ENCODE measurements around the gene SLC12A1. TPM values are rescaled to one million over a fixed set of nuclear protein-coding genes. Genes with fewer than 3 reads are reported as not detected.

The SLC12A1 gene
- polyA plus RNA-seq, 1 of the 3 experiments (the other 2 are of a cell fraction) = not detected

- H3K9me2 ChIP-seq = no peaks in the 10 kb centered on the region
- DNase-seq = no peak
- H3K4me2 ChIP-seq = no peak overlapping the region
- POLR2A ChIA-PET = no interaction called here
- no peak overlapping the region for H3K27ac ChIP-seq (ENCODE audit: low read depth in 2 of 2, low read length in 1 of 2)
- H3K27me3 ChIP-seq (ENCODE audit: insufficient read depth) = no peaks in the 10 kb centered on the region
- H3K9ac ChIP-seq = no peak overlapping the region
- 89% methylated on average over 4 of the region's 4 CpGs for WGBS (ENCODE audit: low lambda C conversion rate)
- peaks cover 75 to 79% of the 10 kb centered on the region in 2 experiments for H3K36me3 ChIP-seq (replicated peaks in 1 of 2; ENCODE audit: control insufficient read depth in 1 of 2, insufficient read depth in 2 of 2, low read length in 1 of 2)
- no peak overlapping the region for H3K4me3 ChIP-seq (ENCODE audit: low read depth in 2 of 2, low read length in 1 of 2)
- no peak for TF ChIP-seq MXI1 (IDR thresholded peaks at IDR 0.05; ENCODE audit: low read depth, low read length)
- no peak for TF ChIP-seq ELF1 (IDR thresholded peaks at IDR 0.05)
- no peak for TF ChIP-seq IRF3 (IDR thresholded peaks at IDR 0.05; ENCODE audit: low read depth, low read length)
- no peak for TF ChIP-seq FOXJ3 (CRISPR knock-in tag; IDR thresholded peaks at IDR 0.05)
- TF ChIP-seq RCOR1 (IDR thresholded peaks at IDR 0.05; ENCODE audit: low read length) = no peak
- TF ChIP-seq YY1 (IDR thresholded peaks at IDR 0.05; ENCODE audit: low read depth) = no peak
- TF ChIP-seq SMC3 (IDR thresholded peaks at IDR 0.05; ENCODE audit: low read depth, low read length) = no peak
- no peak for TF ChIP-seq CHD2 (IDR thresholded peaks at IDR 0.05; ENCODE audit: low read length, partially characterized antibody)
- TF ChIP-seq GABPA (IDR thresholded peaks at IDR 0.05; ENCODE audit: low read depth) = no peak
- TF ChIP-seq TCF12 (IDR thresholded peaks at IDR 0.05) = no peak
- no peak for TF ChIP-seq MEF2A (IDR thresholded peaks at IDR 0.05; ENCODE audit: borderline replicate concordance, low read depth)
- no peak for TF ChIP-seq RFX5 (IDR thresholded peaks at IDR 0.05; ENCODE audit: low read length)
- H2AFZ ChIP-seq (ENCODE audit: low read depth) = no peak overlapping the region
- no peaks in the 10 kb centered on the region for H4K20me1 ChIP-seq (ENCODE audit: insufficient read depth)
- CTCF ChIA-PET = interaction anchor here (0.5 to 4.2 kb wide), 3 partner anchors 12 to 800 kb away, joined by 3 to 26 read pairs (median 9); no protein-coding TSS in a partner anchor
- no peaks in the 10 kb centered on the region for H3K9me3 ChIP-seq
- peaks cover 30% of the 10 kb centered on the region for H3F3A ChIP-seq (replicated peaks; ENCODE audit: insufficient read depth)
- no peaks in the 10 kb centered on the region; a peak in 1 of 4 replicates for H3K4me1 ChIP-seq (ENCODE audit: control insufficient read depth in 1 of 2, insufficient read depth in 2 of 2, low read depth in 1 of 2, low read length in 1 of 2)
- H3K79me2 ChIP-seq (ENCODE audit: insufficient read depth) = no peaks in the 10 kb centered on the region; the same call in 1 of the 2 replicates
Observed at GRCh38 chr15:48340111-48340510, 134.0 kb downstream of the SLC12A1 start.

- H3K9me3 ChIP-seq = no peaks in the 10 kb centered on the region
- DNase-seq = no peak
- peaks cover 24% of the 10 kb centered on the region for H3F3A ChIP-seq (replicated peaks; ENCODE audit: insufficient read depth)
- 95% methylated on average over 6 of the region's 6 CpGs for WGBS (ENCODE audit: low lambda C conversion rate)
- H2AFZ ChIP-seq (ENCODE audit: low read depth) = no peak overlapping the region
- H4K20me1 ChIP-seq (ENCODE audit: insufficient read depth) = no peaks in the 10 kb centered on the region
- H3K27me3 ChIP-seq (ENCODE audit: insufficient read depth) = no peaks in the 10 kb centered on the region
- H3K4me3 ChIP-seq (ENCODE audit: low read depth in 2 of 2, low read length in 1 of 2) = no peak overlapping the region
- H3K79me2 ChIP-seq (ENCODE audit: insufficient read depth) = no peaks in the 10 kb centered on the region
- POLR2A ChIA-PET = no interaction called here
- no peak overlapping the region for H3K9ac ChIP-seq
- no peak overlapping the region for H3K4me2 ChIP-seq
- H3K27ac ChIP-seq (ENCODE audit: low read depth in 2 of 2, low read length in 1 of 2) = no peak overlapping the region
- TF ChIP-seq EP300 (IDR thresholded peaks at IDR 0.05; ENCODE audit: borderline replicate concordance in 1 of 2, low read depth in 1 of 2, low read length in 1 of 2) (no peak), TAF1 (IDR thresholded peaks at IDR 0.05; ENCODE audit: borderline replicate concordance, low read depth, low read length) (no peak), SIN3A (IDR thresholded peaks at IDR 0.05; ENCODE audit: borderline replicate concordance, low read depth, low read length) (no peak), USF1 (IDR thresholded peaks at IDR 0.05; ENCODE audit: borderline replicate concordance, low read depth) (no peak), MAX (IDR thresholded peaks at IDR 0.05; ENCODE audit: low read depth) (no peak), RXRA (IDR thresholded peaks at IDR 0.05; ENCODE audit: borderline replicate concordance, low read depth) (no peak)
- H3K4me1 ChIP-seq (ENCODE audit: control insufficient read depth in 1 of 2, insufficient read depth in 2 of 2, low read depth in 1 of 2, low read length in 1 of 2) = no peaks in the 10 kb centered on the region
- peaks cover 46 to 49% of the 10 kb centered on the region in 2 experiments for H3K36me3 ChIP-seq (replicated peaks in 1 of 2; ENCODE audit: control insufficient read depth in 1 of 2, insufficient read depth in 2 of 2, low read length in 1 of 2)
- CTCF ChIA-PET = no interaction called here
- H3K9me2 ChIP-seq = no peaks in the 10 kb centered on the region
Observed at GRCh38 chr15:48343865-48344264, 137.8 kb downstream of the SLC12A1 start.
